Measurements from ENCODE around the gene KIAA0825.
"Not testable (repeated sequence)": the region's sequence is repeated elsewhere in the genome, so short reads cannot be mapped to it uniquely, and the experiment has no call there.

KIAA0825 gene

GRCh38 chr5:94217745-94218144 is 400.7 kb downstream of the KIAA0825 start:
- no peak for DNase-seq

GRCh38 chr5:94217216-94217615 is 401.2 kb downstream of the KIAA0825 start:
- DNase-seq, result no peak

DNA sequence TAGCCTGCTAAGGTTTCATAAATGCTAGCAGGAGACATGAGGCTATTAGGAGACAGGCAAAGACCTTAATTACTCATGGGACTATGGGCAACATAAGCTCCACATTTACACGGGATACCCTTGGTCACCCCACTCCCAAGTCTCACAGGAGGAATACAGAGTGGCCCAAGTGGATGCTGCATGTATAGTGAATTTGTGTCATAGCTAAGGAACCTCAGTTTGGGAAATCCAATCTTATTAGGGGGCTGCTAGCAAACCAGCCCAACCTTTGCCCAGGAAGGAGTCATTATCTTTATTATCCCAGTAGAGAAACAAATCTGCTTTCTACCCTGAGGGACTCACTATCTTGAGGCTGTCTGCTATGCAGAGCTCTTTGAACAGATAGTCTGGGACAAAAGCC is 405.9 kb downstream of the KIAA0825 start:
- DNase-seq, result no peak

GRCh38 chr5:94209774-94210355 is 408.5 kb downstream of the KIAA0825 start:
- no peak for DNase-seq

DNA sequence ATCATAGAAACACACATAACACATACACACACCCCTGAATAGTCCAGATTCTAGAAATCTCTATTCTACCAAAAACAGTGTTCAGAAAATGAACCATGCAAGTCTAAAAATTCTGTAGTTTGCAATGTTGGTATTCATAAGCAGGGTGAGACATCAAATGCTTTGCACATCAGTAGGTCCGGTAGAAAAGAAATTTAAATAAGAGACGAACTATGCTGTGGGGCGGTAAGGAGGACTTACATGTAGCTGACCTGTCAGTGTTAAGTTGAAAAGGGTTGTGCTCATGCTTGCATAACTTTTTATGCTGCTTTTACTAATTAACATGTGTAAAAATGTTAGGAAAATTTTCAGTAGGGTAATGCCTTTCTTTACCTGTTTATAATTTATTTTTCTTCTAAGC is 409.1 kb downstream of the KIAA0825 start:
- DNase-seq, result no peak

- no peak for DNase-seq
Measured at GRCh38 chr5:94199566-94199965, 418.8 kb downstream of the KIAA0825 start.

DNA sequence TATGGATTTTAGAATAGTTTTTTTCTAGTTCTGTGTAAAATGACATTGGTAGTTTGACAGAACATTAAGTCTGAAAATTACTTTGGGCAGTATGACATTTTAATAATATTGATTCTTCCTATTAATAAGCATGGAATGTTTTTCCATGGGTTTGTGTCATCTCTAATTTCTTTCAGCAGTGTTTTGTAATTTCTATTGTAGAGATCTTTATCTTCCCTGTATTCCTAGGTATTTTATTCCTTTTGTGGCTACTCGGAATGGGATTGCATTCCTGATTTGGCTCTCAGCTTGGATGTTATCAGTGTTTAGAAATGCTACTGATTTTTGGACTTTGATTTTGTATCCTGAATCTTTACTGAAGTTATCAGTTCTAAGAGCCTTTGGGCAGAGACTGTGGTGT is 420.4 kb downstream of the KIAA0825 start:
- no peak for DNase-seq

DNA sequence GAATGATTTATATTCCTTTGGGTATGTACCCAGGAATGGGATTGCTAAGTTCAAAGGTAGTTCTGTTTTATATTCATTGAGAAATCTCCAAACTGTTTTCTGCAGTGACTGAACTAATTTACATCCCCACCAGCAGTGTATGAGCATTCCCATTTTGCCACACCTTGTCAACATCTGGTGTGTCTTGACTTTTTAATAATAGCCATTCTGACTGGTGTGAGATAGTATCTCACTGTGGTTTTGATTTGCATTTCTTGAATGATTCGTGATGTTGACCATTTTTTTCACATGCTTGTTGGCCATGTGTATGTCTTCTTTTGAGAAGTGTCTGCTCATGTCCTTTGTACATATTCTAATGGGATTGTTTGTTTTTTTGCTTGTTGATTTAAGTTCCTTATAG is 421.5 kb downstream of the KIAA0825 start:
- DNase-seq, result no peak

DNA sequence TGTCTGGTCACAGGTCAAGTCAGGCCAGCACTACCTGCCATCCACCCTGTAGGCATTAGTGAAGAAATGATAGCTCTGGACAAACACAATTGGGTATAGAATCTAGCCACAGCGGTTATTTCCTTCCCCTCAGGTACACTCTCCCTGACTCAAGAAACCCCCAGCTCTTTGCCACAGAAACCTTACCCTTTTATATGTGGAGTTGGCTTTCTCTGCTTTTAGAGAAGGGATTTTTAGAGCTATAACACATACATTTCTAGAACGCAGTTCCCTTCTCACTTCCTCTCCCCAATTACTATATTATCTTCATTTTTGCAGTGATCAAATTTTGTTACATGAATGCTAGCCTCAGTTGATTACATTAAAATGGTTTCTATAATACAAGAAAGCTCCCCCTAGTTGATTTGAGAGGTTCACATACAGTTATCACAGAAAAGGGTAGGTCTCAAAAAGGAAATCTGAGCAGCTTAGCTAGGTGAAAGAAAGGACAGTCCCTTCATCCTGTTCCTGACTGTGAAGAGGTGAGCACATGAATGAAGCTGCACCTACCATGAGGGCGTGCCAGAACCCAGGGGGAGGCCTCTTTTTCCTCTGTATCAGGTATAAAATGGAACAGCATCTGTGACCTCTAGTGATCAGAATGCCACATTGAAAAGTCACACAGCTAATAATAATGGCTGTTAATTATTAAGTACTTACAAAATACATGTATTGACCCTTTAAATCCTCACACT is 425.6 kb downstream of the KIAA0825 start:
- DNase-seq, result no peak

DNA sequence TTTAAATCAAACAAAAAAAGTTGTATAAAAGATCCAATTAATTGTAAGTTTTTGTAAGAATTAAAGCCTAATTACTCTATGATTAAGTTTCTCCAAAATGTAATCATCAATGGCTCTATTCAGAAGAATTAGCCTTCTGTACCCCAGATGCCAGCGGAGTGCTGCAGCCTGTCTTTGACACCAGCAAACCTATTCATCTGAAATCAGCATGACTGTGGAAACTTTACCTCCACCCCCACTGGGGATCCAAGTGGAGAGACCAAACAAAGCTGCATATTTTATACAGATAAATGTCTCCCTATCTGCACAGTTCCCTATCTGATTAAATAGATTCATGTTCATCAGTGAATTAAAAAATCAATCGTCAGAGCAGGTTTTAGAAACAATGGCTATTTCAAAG is 426.8 kb downstream of the KIAA0825 start:
- no peak for DNase-seq

DNA sequence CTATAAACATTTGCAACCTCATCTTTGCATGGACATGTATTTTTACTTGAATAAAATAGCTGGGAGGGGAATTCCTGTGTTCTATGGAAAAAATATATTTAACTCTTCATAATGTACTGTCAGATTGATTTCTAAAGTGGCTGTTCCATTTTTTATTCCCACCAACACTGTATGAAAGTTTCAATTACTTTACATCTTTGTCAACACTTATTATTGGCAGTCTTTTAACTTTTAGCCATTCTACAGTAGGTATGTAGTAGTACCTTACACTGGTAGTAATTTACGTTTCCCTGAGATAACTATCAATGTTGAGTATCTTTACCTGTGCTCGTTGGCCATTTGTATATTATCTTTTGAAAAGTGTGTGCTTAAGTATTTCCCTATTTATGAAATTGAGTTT is 429.7 kb downstream of the KIAA0825 start:
- no peak for DNase-seq

GRCh38 chr5:94184870-94185269 is 433.5 kb downstream of the KIAA0825 start:
- DNase-seq, result no peak

DNA sequence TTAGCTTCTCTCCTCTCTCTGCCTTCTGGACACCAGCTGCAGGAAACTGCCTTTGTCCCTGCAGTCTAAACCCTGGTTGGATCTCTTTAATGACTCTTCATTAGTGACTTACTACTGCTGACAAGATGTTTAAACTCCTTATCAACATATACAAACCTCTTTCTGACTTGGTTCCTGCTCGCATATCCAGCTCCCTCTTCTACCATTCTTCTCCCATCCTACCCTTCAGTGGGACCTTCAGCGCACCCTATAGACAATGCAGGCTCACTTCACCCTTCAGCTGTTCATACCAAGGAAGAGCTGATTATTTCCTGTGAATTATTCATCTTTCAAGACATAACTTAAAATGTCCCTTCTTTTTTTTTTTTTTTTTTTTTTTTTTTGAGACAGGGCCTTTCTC is 436.5 kb downstream of the KIAA0825 start:
- DNase-seq, result no peak

DNA sequence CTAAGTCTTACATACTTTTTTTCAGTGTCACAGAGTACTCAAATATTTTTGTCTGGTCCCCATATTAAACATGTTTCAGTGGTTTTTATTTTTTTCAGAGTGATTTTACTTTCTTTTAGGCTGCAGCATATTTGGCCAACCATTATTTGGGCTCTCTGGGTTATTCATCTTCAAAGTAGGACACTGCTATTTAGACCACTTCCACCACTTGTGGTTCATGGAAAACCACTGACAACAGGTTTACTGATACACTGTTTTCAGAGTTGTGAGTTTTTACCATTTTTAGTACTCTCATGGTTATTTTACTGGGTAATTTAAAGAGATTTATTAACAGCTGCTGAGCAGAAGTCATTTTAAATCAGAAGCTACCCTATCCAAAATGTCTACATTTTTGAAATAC is 437.6 kb downstream of the KIAA0825 start:
- DNase-seq, result no peak

DNA sequence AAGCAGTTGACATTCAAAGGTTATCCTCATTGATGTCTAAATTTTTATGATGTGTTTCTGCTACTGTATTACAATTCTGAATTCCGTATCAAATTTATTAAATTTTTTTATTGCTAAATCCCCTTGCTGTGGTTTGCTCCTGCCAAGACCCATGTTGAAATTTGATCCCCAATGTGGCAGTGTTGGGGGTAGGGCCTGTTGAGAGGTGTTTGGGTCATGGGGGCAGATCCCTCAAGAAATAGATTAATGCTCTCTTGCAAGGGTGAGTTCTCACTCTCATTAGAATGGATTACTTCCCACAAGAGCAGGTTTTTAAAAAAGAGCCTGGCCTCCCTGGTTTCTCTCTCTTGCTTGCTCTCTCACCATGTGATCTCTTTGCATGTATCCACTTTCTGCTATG is 442.5 kb downstream of the KIAA0825 start:
- DNase-seq, result no peak

DNA sequence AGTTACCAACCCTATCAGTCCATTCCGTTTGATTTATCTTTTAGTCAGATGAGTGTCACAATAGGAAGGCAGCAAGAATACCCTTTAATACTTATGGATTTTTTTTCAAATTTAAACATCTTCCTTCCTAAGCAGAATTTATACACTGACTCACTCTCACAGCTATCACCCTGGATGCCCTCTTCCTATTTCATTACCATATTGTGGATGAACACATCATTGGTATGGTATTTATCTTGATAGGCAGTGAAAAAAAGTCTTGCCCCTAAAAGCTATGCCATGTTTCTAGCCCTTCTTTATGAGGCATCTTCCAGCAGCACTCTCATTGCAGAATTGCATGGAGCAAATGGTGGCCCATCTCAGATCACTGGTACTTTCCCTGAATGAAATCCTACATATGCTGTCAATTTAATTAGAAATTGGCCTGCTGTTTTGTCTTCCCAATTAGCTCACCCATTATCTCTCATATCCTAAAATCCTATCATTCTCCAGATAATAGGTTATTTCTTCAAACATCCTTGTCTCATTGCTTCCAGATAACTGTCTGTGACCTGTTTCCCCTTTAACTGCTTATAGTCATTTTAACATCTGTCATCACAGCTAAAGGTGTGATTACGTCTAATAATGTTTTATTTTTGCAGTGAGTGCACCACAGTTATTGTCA is 443.5 kb downstream of the KIAA0825 start:
- DNase-seq, result no peak

- no peak for DNase-seq
Measured at GRCh38 chr5:94173100-94173499, 445.3 kb downstream of the KIAA0825 start.

- not testable (repeated sequence) for DNase-seq
Measured at GRCh38 chr5:94171070-94171469, 447.3 kb downstream of the KIAA0825 start.

DNA sequence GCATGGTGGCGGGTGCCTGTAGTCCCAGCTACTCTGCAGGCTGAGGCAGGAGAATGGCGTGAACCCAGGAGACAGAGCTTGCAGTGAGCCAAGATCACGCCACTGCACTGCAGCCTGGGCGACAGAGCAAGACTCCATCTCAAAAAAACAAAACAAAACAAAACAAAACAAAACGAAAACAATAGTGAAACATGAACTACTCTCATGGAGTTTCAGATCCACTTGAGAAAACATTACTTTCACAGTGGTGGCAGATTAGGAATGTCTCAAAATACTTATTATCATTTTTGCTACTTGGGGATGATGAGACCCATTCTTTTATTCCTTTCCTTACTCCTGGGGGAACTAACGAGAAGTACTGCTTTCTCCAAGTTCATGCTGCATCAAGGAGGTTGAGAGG is 448.2 kb downstream of the KIAA0825 start:
- DNase-seq, result not testable (repeated sequence)

- DNase-seq, result no peak
Measured at GRCh38 chr5:94168151-94168550, 450.3 kb downstream of the KIAA0825 start.

DNA sequence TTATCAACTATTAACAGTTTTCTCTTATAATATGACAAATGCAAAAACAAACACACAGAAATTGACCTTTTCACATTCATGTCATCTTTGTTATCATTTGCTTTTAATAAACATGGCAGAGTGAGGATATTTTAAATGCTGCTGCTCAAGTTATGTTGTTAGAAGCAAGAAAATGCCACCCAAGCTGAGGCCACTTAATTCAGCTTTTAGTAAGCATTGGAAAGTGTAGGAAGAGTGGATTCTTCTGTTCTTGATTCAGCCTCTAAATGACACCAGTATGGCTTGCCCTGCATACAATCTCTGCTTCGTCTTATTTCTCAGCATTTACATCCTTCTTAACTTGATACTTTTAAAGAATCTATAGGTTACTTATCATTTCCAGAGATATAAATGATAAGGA is 456.6 kb downstream of the KIAA0825 start:
- no peak for DNase-seq

GRCh38 chr5:94159144-94159543 is 459.3 kb downstream of the KIAA0825 start:
- DNase-seq, result no peak

- DNase-seq, result no peak
Measured at GRCh38 chr5:94157704-94158539, 460.5 kb downstream of the KIAA0825 start.

All from activated gamma-delta T cell treated with Interleukin-2 at 50 U/mL for 16 hours (primary cell).